SH-SY5Y (cell line): Measurements from ENCODE around the gene PPP1R12C.

Source experiments
- GATA2 ChIP-seq: IDR thresholded peaks from 2 replicates; pipeline ENCODE4 v1.6.1; 2011; ENCODE audit warnings: mild to moderate bottlenecking, low read depth, low read length
- GATA3 ChIP-seq: IDR thresholded peaks from 2 replicates; pipeline ENCODE4 v1.6.1; 2011; ENCODE audit warnings: low read depth, mild to moderate bottlenecking, low read length, moderate library complexity

DNA sequence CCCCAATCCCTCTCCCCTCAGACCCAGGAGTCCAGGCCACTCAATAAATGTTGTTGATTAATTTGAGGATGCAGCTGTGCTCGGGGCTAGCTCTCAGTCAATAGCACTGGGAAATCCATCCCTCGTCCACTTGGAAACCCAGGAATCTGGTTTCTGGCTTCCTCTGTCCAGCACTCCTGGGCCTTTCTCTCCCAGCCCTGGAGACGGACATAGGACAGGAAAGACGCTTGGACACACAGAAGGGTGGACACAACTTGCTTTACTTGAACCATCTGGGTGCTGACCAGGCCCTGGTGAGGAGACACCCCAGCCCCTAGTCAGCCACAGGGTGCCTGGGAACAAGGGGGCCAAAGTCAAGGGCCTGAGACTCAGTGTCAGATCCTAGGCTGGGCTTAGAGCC lies 41.0 kb upstream of the PPP1R12C start:
- TF ChIP-seq GATA2 (no peak), GATA3 (no peak)
